Posterior cingulate gyrus (tissue), 11 donors: ENCODE results near the gene DLX3.

Experiments used
- DNase-seq, 10 donors: peaks; one replicate each; pipeline versions ENCODE4 v3.0.0 to v3.0.0-alpha.2; 2020 to 2021; ENCODE audit warnings: mixed read lengths in 3 of 10
- intact Hi-C: fragments of 100-400 bp; cut with DNase I; formaldehyde crosslinking; loops from one replicate; pipeline ENCODE4 v1.15.1; 2023

DLX3 gene

DNA sequence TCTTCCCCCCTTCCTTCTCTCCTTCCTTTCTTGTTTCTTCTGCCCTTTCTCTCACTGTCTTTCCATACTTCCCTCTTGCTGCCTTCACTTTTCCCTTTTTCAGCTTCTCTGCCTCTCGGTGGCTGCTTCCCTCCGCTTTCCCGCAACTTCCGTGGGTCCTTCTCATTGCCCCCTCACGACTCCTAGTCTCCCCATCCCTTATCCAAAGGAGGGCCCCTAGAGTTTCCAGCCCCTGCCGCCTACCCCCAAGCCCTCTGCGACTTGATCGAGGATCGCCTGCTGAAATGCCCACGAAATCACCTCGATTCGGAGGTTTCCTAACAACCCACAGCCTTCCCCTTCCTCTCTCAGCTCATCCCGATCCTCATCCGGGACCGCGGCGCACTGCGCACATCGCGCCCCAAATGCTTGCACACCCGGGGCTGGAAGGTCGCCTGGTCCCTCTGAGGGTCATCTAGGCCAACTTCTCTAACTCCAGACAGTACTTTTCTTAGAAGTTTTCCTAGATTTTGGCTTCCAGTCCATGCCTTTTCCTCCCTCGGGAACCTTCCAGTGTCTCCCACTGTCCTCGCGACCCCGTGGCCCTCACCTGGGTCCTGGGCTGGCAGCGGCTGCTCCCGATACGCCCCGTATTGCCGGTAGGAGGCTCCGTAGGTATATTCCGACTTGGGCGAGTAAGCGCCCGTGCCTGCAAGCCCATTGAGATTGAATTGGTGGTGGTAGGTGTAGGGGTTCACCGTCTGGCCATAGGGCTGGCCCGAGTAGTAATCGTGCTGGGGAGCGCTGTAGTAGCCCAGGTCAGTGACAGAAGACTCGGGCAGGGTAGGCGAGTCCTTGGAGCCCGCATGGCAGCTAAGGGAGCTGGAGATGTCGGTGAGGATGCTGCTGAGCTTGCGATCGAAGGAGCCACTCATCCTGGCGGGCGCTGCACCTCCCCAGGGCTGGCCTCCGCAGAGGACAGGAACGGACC is 654 bp downstream of the DLX3 start:
- intact Hi-C loops = loop anchor here (10.0 kb wide), 1 partner anchor 430 kb away; no protein-coding TSS in a partner anchor
- no peak for DNase-seq

- intact Hi-C loops = loop anchor here (10.0 kb wide), 1 partner anchor 429 kb away; no protein-coding TSS in a partner anchor
- no peak for DNase-seq
Observed at GRCh38 chr17:49993423-49994060, 1.5 kb downstream of the DLX3 start.

DNA sequence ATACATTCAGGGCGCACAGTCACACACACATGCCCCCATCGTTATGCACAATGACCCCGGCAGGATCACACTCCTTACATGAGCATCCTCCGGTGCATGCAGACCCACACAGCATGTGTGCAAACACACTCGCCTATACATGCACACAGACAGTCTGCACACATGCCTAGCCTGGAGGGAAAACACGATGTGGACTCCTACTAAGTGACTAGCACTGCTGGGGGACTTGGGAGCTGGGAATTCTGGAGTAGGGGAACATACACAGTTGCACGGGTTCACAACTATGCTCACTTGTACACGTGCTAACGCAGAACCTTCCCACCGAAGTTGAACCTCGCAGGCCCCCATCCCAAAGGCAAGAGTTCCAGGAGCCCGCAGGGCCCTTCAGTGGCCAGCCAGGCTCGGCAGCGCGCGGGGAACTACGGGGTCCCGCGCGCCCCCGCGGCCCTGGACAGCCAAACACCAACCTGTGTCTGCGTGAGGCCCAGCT is 2.0 kb downstream of the DLX3 start:
- intact Hi-C loops = loop anchor here (10.0 kb wide), 1 partner anchor 428 kb away; no protein-coding TSS in a partner anchor
- DNase-seq = no peak

DNA sequence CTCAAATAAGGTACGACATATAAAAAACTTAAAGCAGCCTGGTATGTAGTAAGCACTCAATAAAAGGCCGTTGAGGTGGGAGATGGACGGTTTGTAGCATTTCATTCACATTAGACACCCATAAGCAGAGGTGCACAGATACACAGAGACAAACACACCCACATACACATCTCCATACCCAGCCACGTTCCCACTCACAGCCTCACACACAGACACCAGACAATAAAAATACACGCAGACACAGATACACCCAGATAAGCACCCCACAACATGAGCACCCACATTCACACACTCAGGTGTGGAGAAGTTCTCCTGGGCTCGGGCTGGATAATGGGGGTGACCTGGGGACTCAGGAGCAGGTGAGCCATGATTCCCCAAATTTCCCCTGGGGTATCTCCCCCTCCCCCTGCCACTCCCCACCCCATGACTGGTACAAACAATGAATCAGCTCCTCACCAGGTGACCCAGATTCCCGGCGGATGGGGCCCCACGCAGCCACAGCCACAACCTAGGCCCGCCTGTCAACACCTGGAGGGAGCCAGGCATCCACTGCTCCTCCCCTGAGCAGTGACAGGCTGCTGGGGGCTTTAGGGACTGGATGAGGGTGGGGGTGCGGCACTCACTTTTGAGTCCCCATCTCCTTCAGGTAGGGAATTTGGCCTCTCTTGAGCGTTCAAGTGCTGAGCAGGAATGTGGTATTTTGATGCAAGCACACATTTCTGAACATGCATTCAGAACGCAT is 2.7 kb downstream of the DLX3 start:
- intact Hi-C loops = loop anchor here (10.0 kb wide), 1 partner anchor 428 kb away; no protein-coding TSS in a partner anchor
- DNase-seq = no peak

DNA sequence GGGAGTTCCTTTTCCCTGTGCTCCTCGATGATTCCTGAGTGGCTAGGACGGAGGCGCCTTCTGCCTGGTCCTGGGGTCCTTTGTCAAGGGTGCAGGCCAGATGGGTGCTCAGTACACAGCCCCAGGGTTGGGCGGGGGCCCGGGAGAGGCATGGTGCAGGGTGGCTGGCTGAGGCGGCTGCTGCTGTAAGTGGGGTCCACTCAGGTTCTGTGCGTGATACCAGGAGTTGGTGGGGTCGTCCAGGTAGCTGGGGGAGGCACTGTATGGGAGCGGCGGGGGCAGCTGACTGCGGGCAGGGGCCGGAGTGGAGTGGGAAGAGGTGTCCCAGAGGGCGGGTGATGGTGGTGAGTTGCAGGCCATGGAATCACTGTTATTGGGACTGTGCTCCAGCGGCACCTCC is 3.6 kb downstream of the DLX3 start:
- no peak for DNase-seq
- intact Hi-C loops = loop anchor here (10.0 kb wide), 1 partner anchor 427 kb away; no protein-coding TSS in a partner anchor

DNA sequence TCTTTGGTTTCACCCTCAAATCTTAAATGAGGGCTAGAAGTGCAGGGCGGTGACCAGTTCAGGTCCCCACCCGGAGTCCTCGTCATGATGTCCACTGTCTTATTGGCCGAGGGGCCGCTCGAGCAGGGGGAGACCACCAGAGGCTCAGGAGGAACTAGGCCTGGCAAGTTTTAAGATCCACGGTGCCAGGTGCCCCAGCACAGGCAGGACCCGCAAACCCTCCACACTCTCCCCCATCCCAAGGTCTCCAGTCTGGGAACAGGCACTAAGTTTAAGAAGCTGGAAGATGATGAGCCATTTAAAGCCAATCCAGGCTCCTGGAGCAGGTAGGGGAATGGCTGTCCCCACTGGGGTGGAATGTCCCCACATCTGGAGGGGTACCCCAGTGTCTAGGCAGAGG is 4.1 kb downstream of the DLX3 start:
- intact Hi-C loops = loop anchor here (10.0 kb wide), 1 partner anchor 426 kb away; no protein-coding TSS in a partner anchor
- no peak for DNase-seq

- intact Hi-C loops = loop anchor here (10.0 kb wide), 1 partner anchor 426 kb away; no protein-coding TSS in a partner anchor
- no peak for DNase-seq
Observed at GRCh38 chr17:49990331-49990730, 4.7 kb downstream of the DLX3 start.

- DNase-seq = no peak
- intact Hi-C loops = no loop called here
Observed at GRCh38 chr17:49989518-49989880, 5.5 kb downstream of the DLX3 start.

GRCh38 chr17:49987681-49988441 is 7.2 kb downstream of the DLX3 start:
- peak in 1 of 10 donors; percentile 35 for DNase-seq
- intact Hi-C loops = no loop called here

DNA sequence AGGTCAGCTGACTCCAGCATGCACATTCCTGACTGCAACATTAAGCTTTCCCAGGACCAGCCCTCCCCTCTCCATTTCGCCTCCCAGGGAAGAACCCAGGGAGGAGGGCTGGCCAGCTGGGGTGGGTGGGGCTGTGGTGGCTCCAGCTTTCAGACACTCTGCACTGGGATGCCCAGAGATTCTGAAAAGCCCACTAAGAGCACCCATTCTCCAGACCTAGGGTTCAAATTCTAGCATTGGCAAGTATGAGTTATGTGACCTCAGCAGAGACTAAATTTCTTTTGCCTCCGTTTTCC is 7.8 kb downstream of the DLX3 start:
- DNase-seq = no peak
- intact Hi-C loops = no loop called here

DNA sequence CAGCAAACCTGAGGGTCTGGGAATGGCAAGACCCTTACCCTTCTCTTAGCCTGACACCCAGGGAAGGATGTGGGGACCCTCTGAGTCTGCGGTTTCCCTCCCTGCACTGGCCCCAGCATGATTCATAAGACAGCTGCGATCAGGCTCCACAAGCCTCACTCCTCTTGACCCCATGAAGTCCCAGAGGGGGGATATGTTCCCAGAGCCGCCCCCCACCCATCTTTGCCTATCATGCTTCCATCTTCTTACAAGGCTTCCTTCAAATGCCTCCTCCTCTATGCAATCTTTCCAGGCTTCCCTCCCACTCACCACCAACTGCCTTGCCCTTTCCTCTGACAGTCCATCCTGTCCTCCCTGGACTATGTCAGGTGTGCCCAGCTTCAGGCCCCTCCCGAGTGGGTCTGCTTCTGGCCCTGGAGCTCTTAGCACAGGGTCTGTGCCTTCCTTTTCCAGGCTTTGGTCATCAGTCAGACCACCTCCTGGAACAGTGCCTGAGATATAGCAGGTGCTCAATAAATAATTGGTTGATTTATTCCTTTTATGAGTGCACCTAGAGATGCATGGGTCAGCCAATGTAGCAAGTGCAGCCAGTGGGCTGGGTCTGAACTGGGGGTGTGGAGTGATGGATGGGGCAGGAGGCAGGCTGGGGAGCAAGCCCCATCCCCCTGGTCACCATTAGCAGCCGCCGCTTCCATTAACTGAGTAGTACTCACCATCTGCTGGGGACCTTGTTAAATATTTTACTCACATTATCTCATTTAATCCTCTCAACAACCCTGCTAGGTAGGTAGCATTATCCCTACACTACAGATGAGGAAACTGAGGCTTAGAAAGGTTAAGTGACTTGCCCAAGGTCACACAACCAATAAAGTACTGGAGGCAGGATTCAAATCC is 8.4 kb downstream of the DLX3 start:
- intact Hi-C loops = no loop called here
- peak in 1 of 10 donors; percentile 39 for DNase-seq

- DNase-seq = peak in 1 of 10 donors; percentile 12
- intact Hi-C loops = no loop called here
Observed at GRCh38 chr17:49985310-49985990, 9.6 kb downstream of the DLX3 start.

- intact Hi-C loops = no loop called here
- DNase-seq = peak in 1 of 10 donors; percentile 30
Observed at GRCh38 chr17:49984776-49985175, 10.2 kb downstream of the DLX3 start.

GRCh38 chr17:49984283-49984682 is 10.7 kb downstream of the DLX3 start:
- intact Hi-C loops = no loop called here
- peak in 1 of 10 donors; percentile 26 for DNase-seq

- DNase-seq = peak in 1 of 10 donors; percentile 39
- intact Hi-C loops = no loop called here
Observed at GRCh38 chr17:49980703-49981197, 14.3 kb downstream of the DLX3 start.

GRCh38 chr17:49979748-49980479 is 15.1 kb downstream of the DLX3 start:
- intact Hi-C loops = no loop called here
- no peak for DNase-seq

DNA sequence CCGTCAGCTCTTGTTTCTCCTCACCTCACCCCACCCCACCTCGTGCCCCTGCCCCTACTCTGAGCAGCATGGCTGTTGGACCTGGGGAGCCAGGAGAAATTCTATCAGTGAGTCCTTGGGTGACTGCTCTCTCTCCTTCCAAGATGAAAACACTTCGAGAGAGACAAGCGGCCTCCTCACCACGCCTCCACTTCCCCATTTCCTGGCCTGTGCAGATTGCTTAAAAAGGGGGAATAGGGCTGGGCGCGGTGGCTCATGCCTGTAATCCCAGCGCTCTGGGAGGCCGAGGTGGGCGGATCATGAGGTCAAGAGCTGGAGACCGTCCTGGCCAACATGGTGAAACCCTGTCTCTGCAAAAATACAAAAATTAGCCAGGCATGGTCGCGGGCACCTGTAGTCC is 16.5 kb downstream of the DLX3 start:
- intact Hi-C loops = no loop called here
- no peak for DNase-seq
